RWPE1 (cell line): ENCODE results near the gene GABRA4.

Experiments
- CTCF ChIA-PET: fragments of 350-600 bp; sonication (Branson Sonifier 250); formaldehyde crosslinking; extraction: SDS; loops from one replicate; lab custom pipeline; 2021; lab: Yijun Ruan, JAX
- POLR2A ChIA-PET: fragments of 400-600 bp; formaldehyde crosslinking; extraction: SDS; loops from one replicate; lab custom pipeline; 2020; ENCODE audit warnings: antibody characterized with exemption; ENCODE audit not compliant: low non-redundant PET; lab: Yijun Ruan, JAX
- DNase-seq: peaks from one replicate; pipeline ENCODE4 v3.0.0; 2012; ENCODE audit warnings: low spot score
- H3K27ac ChIP-seq: fragments of 450-650 bp; 2 replicates; pipeline ENCODE4 v1.5.1; 2017
- TF ChIP-seq, protein P1 (sequence below): fragments of 450-650 bp; conservative IDR thresholded peaks from 2 replicates; pipeline ENCODE4 v1.5.1; 2017; ENCODE audit warnings: low read depth, mild to moderate bottlenecking

Gene GABRA4

DNA sequence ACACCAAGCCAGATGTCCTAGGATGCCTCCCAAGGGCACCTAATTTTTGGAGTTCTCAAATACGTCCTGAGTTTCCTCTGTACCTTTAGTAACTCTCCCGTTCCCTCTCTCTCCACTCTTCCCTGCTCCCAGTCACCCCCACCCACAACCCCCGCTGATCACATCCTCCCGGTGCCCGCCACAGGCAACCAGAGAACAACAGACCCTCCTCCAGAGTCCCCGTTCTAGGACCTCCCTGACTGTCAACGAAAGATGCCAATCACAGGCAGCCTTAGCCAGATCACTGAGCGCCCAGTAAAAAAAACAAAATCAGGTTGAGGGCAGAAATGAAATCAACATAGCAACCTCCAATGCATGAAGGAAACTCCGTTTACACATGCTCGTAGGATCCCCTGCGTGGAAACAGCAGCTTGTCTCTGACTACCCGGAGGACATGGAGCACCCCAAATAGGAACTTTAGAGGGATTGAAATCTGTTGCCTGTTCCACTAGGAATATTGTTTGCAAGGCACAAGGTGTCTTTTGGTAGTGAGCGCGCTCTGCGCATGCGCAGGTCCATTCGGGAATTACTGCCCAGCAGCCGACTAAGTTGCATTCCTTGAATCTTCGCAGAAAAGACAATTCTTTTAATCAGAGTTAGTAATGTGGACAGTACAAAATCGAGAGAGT lies 37.8 kb upstream of the GABRA4 start, which contains the start of gene GABRB1:
TSS of gene GABRB1 (plus strand) at position 557 of the 668 bp plus-strand sequence.
- ChIA-PET POLR2A (no interaction called here), CTCF (no interaction called here)
- no peak within 1 kb of the TSS for H3K27ac ChIP-seq
- TF ChIP-seq, protein P1, sequence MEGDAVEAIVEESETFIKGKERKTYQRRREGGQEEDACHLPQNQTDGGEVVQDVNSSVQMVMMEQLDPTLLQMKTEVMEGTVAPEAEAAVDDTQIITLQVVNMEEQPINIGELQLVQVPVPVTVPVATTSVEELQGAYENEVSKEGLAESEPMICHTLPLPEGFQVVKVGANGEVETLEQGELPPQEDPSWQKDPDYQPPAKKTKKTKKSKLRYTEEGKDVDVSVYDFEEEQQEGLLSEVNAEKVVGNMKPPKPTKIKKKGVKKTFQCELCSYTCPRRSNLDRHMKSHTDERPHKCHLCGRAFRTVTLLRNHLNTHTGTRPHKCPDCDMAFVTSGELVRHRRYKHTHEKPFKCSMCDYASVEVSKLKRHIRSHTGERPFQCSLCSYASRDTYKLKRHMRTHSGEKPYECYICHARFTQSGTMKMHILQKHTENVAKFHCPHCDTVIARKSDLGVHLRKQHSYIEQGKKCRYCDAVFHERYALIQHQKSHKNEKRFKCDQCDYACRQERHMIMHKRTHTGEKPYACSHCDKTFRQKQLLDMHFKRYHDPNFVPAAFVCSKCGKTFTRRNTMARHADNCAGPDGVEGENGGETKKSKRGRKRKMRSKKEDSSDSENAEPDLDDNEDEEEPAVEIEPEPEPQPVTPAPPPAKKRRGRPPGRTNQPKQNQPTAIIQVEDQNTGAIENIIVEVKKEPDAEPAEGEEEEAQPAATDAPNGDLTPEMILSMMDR = no peak
- DNase-seq = peak; percentile 36

DNA sequence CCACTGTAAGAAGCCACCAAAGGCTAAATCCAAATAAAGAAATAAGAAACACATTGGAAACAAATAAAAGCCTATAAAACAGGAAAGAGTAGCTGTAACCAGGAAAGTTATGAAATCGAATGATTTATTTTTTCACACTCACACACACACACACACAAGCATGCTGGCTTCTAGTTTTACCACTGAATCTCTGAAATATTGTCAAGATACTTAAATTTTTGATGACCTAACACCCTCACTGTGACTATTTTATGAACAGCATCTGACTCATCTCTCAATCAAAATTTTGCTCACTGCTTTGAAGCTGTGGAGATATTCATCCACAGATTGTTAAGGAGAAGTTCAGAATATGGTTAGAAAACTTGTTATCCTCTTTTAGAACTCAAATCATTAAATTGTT lies 24.1 kb upstream of the GABRA4 start:
- CTCF ChIA-PET = interaction anchor here (1.5 kb wide), 1 partner anchor 15 kb away, joined by 5 read pairs; no protein-coding TSS in a partner anchor
- TF ChIP-seq, protein P1 = no peak

DNA sequence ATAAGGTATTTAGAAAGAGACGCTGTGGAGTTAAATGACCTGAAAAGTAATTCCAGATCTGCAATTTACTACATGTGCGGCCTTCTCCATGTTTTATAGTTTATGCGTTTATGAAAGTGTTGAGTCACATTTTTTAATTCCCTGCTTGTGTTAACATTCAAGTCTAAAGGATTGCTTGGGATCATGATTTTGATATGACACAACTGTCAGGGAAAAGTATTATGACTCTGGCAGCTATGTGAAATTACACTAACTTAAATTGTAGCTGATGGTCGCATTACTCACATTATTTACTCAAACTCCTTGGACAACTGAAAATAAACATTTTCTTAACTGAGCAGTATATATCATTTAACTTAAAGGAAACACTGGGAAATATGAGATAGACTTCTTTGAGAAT lies 23.7 kb upstream of the GABRA4 start:
- no peak for DNase-seq
- ChIA-PET POLR2A (no interaction called here), CTCF (interaction anchor here (1.5 kb wide), 1 partner anchor 16 kb away, joined by 5 read pairs; no protein-coding TSS in a partner anchor)
- TF ChIP-seq, protein P1 = no peak
- H3K27ac ChIP-seq = no peak overlapping the region

More for the DNA sequence above, 24.1 kb upstream of the GABRA4 start:
- POLR2A ChIA-PET = no interaction called here
- H3K27ac ChIP-seq = no peak overlapping the region
- DNase-seq = no peak

DNA sequence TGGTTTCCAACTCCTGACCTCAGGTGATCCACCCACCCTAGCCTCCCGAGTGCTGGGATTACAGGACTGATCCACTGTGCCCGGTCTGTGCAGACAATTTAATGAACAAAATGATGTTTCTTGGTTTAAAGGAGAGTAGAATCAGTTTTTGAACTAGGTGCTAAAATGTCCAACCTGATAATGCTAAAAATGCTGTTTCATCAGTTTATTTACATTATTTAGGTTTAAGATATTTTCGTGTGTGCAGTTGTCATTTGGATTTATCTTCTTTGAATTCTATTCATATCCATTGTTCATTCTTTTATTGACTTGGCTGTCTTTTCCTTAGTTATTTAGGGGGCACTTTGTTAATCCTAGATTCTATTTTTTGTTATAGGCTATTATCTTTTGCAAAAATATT lies 20.0 kb upstream of the GABRA4 start:
- DNase-seq = no peak
- CTCF ChIA-PET = no interaction called here

DNA sequence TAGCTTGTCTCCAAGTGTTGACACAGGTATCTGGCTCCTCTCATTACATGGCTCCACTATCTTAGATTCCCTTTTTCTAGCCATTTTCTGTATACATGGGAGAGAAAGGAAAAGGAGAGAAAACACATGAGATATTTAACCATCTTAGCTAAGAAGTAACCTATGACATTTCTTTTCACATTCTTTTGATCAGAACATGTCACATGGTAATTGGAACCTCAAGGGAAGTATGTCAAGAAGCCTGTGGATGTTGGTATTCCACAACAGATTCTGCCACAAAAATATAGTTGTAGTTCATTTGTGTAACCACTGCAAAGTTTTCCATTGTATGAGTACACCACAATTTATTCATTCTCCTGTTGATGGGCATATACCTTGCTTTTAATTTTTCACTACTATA lies 19.3 kb upstream of the GABRA4 start:
- TF ChIP-seq, protein P1 = no peak
- POLR2A ChIA-PET = no interaction called here
- CTCF ChIA-PET = no interaction called here

More for the DNA sequence above, 20.0 kb upstream of the GABRA4 start:
- POLR2A ChIA-PET = no interaction called here
- TF ChIP-seq, protein P1 = no peak
- no peak overlapping the region for H3K27ac ChIP-seq

DNA sequence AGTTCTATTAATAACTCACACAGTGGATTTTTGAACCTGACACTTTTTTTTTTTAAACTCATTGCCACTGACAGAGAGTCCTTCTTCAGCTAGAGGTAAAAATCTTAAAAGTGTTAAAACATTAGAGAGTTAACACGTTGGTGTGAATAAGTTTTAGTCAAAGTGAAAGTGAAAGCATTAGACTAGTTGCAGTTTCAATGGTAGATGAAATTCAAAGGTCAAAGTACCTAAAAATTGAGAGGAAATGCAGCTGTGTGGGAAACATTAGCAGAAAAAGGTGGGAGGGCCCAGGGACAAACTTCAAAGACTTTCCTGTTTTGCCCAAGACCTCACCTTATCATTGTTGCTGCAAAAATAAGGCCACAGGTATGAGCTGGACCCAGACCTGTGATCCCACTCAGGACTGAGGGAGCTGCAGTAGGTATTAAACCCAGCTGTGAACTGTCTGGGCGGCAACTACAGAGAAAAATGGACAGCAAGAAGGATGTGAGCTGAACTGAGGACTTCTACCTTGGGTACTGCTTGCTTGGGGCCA lies 17.6 kb upstream of the GABRA4 start:
- TF ChIP-seq, protein P1 = no peak
- H3K27ac ChIP-seq = no peak overlapping the region
- CTCF ChIA-PET = interaction anchor here (0.6 to 0.7 kb wide), 2 partner anchors 191 to 316 kb away, joined by 4 to 7 read pairs; no protein-coding TSS in a partner anchor
- POLR2A ChIA-PET = no interaction called here
- no peak for DNase-seq

More for the DNA sequence above, 19.3 kb upstream of the GABRA4 start:
- no peak for DNase-seq
- no peak overlapping the region for H3K27ac ChIP-seq
